Prostate gland (tissue), 2 donors: Measurements from ENCODE around the gene NPDC1. TPM values are rescaled to one million over a fixed set of nuclear protein-coding genes. Genes with fewer than 3 reads are reported as not detected.

Experiments
- DNase-seq: peaks from one replicate; pipeline ENCODE4 v3.0.0-alpha.2; 2019; ENCODE audit warnings: low spot score
- H3K27ac ChIP-seq, 2 donors: fragments of 200-600 bp; sonication (generic); 2 replicates each; pipeline ENCODE4 v1.5.1; 2017 to 2019
- H3K27me3 ChIP-seq: fragments of 200-600 bp; sonication (generic); replicated peaks from 2 replicates; pipeline ENCODE4 v1.5.1; 2019; ENCODE audit not compliant: insufficient read depth
- H3K36me3 ChIP-seq, 2 donors: fragments of 200-600 bp; sonication (generic); 1 replicate in 1 of 2; 2 replicates in 1 of 2; pipeline versions ENCODE4 v1.5.1 to v1.8.1; 2017 to 2019
- H3K4me1 ChIP-seq: fragments of 200-600 bp; sonication (generic); replicated peaks from 2 replicates; pipeline ENCODE4 v1.5.1; 2019
- H3K4me3 ChIP-seq, 2 donors: fragments of 200-600 bp; sonication (generic); 2 replicates each; pipeline ENCODE4 v1.5.1; 2017 to 2019
- H3K9me3 ChIP-seq: fragments of 200-600 bp; sonication (generic); 2 replicates; pipeline ENCODE4 v1.5.1; 2017
- POLR2A ChIP-seq: fragments of 450-650 bp; IDR thresholded peaks from one replicate; pipeline ENCODE4 v1.6.1; 2016; ENCODE audit warnings: antibody characterized with exemption, mild to moderate bottlenecking
- POLR2AphosphoS5 ChIP-seq: sonication (generic); formaldehyde crosslinking; IDR thresholded peaks from one replicate; pipeline ENCODE4 v1.6.1; 2017; ENCODE audit warnings: antibody characterized with exemption
- WGBS: methylation state at CpG from one replicate; pipeline ENCODE4 v1.1.5; 2018; 5-methylcytosine and 5-hydroxymethylcytosine counted together
- intact Hi-C: fragments of 100-400 bp; cut with DNase I; formaldehyde crosslinking; loops from one replicate; pipeline ENCODE4 v1.14.2; 2022
- total RNA-seq, 2 donors: library from RNA; depleted of rRNA; stranded (reverse); fragments of >200 nt; gene quantifications; one replicate each; pipeline ENCODE4 v1.1.0, GENCODE V29; 2016
- TF ChIP-seq, protein P1 (sequence below), 4 experiments: fragments of 200-600 bp in 2 of 4; fragments of 450-650 bp in 2 of 4; sonication (generic) in 2 of 4; IDR thresholded peaks; 1 replicate in 3 of 4; 2 replicates in 1 of 4; pipeline ENCODE4 v1.5.1; 2016 to 2019; ENCODE audit warnings: antibody characterized with exemption in 4 of 4, mild to moderate bottlenecking in 2 of 4, moderate library complexity in 2 of 4

The NPDC1 gene
- total RNA-seq, 2 donors from 2014 or later, result 384 to 427 TPM

DNA sequence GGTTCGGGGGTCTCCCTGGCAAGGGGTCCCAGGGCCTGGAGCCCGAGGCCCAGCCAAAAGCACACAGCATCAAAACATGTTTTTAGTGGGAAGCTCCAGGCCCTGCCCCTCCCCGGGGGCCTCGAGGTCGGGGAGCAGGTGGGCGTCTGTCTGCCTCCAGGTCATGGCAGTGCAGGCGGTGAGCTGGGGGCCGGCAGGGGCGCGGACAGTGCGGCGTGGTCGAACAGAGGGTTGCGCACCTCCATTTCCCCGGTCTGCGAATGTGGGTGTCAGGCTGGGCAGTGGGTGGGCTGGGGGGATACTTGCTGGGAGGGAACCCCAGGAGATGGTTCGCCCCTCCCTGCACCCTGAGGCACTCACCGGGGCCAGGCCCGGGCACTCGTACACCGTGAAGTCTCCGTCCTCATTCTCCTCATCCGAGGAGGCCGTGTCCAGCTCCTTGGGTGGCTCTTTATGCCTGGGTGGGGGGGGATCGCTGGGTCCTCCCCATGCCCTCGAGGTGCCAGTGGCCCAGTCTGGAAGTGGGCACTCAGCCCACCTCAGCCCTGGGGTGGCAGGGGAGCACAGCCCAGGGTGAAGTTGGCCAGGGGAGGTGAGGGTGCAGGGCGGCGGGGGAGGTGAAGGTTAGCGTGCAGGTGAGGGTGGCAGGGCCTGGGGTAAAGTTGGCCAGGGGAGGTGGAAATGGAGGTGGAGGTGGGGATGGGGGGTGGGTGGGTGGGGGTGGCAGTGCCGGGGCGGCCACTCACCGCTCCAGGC, 6.2 kb downstream of the NPDC1 start:
- H3K27me3 ChIP-seq, result no peaks in the 10 kb centered on the region
- no peak overlapping the region for H3K4me3 ChIP-seq
- TF ChIP-seq POLR2A (no peak), POLR2AphosphoS5 (no peak)
- TF ChIP-seq, protein P1, sequence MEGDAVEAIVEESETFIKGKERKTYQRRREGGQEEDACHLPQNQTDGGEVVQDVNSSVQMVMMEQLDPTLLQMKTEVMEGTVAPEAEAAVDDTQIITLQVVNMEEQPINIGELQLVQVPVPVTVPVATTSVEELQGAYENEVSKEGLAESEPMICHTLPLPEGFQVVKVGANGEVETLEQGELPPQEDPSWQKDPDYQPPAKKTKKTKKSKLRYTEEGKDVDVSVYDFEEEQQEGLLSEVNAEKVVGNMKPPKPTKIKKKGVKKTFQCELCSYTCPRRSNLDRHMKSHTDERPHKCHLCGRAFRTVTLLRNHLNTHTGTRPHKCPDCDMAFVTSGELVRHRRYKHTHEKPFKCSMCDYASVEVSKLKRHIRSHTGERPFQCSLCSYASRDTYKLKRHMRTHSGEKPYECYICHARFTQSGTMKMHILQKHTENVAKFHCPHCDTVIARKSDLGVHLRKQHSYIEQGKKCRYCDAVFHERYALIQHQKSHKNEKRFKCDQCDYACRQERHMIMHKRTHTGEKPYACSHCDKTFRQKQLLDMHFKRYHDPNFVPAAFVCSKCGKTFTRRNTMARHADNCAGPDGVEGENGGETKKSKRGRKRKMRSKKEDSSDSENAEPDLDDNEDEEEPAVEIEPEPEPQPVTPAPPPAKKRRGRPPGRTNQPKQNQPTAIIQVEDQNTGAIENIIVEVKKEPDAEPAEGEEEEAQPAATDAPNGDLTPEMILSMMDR (IDR thresholded peaks at IDR 0.05), result no peak
- H3K27ac ChIP-seq, result no peak overlapping the region
- H3K9me3 ChIP-seq, result no peaks in the 10 kb centered on the region
- intact Hi-C loops, result loop anchor here (5.0 kb wide), 2 partner anchors 197 to 252 kb away; partner anchors contain the start of gene AJM1
- H3K36me3 ChIP-seq, result peaks cover 5 to 8% of the 10 kb centered on the region in 2 donors
- peaks cover 13% of the 10 kb centered on the region for H3K4me1 ChIP-seq
- 92% methylated on average over 32 of the region's 32 CpGs for WGBS
- no peak for DNase-seq

DNA sequence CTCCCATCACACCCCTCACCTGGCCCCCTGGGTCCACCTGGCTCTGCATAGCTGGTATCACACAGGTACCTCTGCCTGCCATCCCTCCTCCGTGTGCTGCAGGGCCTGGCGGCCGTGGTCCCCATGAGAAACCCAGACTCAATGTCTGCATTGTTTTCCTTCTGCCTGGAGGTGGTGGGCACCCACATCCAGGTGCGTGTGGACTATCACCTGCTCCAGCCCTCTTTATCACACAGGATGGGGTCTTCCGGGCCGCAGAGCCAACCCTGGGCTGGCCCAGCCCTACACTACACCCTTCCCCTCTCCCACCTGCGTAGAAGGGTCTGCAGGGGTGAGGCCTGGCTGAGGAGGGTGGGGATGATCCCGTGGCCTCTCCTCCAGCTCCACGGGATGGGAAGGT, 7.1 kb downstream of the NPDC1 start:
- intact Hi-C loops, result loop anchor here (5.0 kb wide), 2 partner anchors 197 to 252 kb away; partner anchors contain the start of gene AJM1
- Histone ChIP-seq H3K9me3 (no peaks in the 10 kb centered on the region), H3K4me3 (no peak overlapping the region), H3K4me1 (peaks cover 15% of the 10 kb centered on the region), H3K27ac (no peak overlapping the region), H3K27me3 (no peaks in the 10 kb centered on the region), H3K36me3 (peaks cover 5 to 8% of the 10 kb centered on the region in 2 donors)
- no peak for DNase-seq
- 86% methylated on average over 9 of the region's 9 CpGs for WGBS
- TF ChIP-seq POLR2A (no peak), POLR2AphosphoS5 (no peak)
- TF ChIP-seq, protein P1 (IDR thresholded peaks at IDR 0.05), result no peak

DNA sequence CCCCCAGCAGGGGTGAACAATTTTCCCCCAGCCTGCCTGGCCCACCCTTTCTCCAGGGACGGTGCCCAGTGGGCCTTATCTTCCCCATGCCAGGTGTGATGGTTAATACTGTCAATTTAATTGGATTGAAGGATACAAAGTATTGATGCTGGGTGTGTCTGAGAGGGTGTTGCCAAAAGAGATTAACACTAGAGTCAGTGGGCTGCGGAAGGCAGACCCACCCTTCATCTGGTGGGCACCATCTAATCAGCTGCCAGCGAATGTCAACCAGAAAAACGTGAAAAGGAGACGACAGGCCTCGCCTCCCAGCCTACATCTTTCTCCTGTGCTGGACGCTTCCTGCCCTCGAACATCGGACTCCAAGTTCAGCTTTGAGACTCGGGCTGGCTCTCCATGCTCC, 8.5 kb downstream of the NPDC1 start:
- WGBS, result 88% methylated on average over 10 of the region's 10 CpGs
- H3K9me3 ChIP-seq, result no peaks in the 10 kb centered on the region
- H3K27ac ChIP-seq, result no peak overlapping the region
- H3K27me3 ChIP-seq, result no peaks in the 10 kb centered on the region
- TF ChIP-seq, protein P1 (IDR thresholded peaks at IDR 0.05), result no peak
- TF ChIP-seq POLR2AphosphoS5 (no peak), POLR2A (no peak)
- H3K36me3 ChIP-seq, result peaks cover 5 to 8% of the 10 kb centered on the region in 2 donors
- no peak overlapping the region for H3K4me3 ChIP-seq
- H3K4me1 ChIP-seq, result peaks cover 8% of the 10 kb centered on the region
- intact Hi-C loops, result loop anchor here (5.0 kb wide), 2 partner anchors 195 to 250 kb away; partner anchors contain the start of gene AJM1
- DNase-seq, result no peak

DNA sequence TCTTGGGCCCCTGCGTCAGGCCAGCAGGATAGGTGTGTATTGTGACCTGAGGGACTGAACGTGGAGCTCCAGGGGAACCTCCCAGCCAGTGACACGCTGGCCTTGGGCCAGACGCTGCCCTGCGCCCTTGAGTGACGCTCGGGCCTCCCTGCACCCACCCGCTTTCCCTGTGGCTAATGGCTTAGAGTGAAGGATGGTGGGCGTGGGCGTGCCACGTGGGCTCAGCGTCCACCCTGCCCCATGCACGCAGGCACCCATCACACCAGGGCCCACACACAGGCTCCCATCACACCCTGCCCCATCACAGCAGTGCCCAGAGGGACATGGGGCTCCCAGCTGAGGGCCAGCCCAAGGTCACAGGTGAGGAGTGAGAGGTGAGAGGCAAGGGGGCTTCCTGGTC, 8.9 kb downstream of the NPDC1 start:
- no peaks in the 10 kb centered on the region for H3K9me3 ChIP-seq
- intact Hi-C loops, result loop anchor here (5.0 kb wide), 2 partner anchors 195 to 250 kb away; partner anchors contain the start of gene AJM1
- 74% methylated on average over 12 of the region's 13 CpGs for WGBS
- TF ChIP-seq POLR2A (no peak), POLR2AphosphoS5 (no peak)
- TF ChIP-seq, protein P1 (IDR thresholded peaks at IDR 0.05), result no peak
- no peak overlapping the region for H3K27ac ChIP-seq
- peaks cover 8% of the 10 kb centered on the region for H3K4me1 ChIP-seq
- DNase-seq, result no peak
- H3K4me3 ChIP-seq, result no peak overlapping the region
- H3K36me3 ChIP-seq, result peaks cover 5 to 8% of the 10 kb centered on the region in 2 donors
- no peaks in the 10 kb centered on the region for H3K27me3 ChIP-seq

DNA sequence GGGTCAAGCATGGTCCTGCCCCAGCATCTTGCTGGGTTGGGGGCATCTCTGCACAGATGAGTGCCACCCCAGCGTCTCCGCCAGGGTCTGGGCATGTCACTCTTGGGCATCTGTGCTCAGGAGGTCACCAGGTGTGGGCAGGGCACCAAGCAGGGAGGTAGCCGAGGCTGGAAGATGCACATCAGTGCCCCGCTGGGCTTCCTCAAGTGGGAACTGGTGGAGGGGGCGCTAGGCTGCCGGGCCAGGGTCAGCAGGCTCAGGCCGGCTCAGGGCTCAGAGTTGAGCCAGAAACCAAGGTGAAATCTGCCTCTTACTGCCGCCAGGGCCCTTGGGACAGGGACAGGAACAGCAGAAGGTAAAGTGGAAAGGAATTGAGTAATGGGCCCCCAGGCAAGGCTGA, 10.0 kb downstream of the NPDC1 start:
- peaks cover 8% of the 10 kb centered on the region for H3K4me1 ChIP-seq
- 69% methylated on average over 8 of the region's 8 CpGs for WGBS
- no peak for DNase-seq
- no peaks in the 10 kb centered on the region for H3K27me3 ChIP-seq
- H3K27ac ChIP-seq, result no peak overlapping the region
- TF ChIP-seq POLR2AphosphoS5 (no peak), POLR2A (no peak)
- TF ChIP-seq, protein P1 (IDR thresholded peaks at IDR 0.05), result no peak
- no peaks in the 10 kb centered on the region for H3K9me3 ChIP-seq
- intact Hi-C loops, result loop anchor here (5.0 kb wide), 2 partner anchors 194 to 249 kb away; partner anchors contain the start of gene AJM1
- H3K36me3 ChIP-seq, result peaks cover 5 to 8% of the 10 kb centered on the region in 2 donors
- H3K4me3 ChIP-seq, result no peak overlapping the region
